Stimulated activated CD8-positive, alpha-beta memory T cell treated with anti-CD3 and anti-CD28 coated beads, Interleukin-15, amount 100 ng/mL, for 4 hours (primary cell): ENCODE data around the gene VPREB3.

Source experiments
- DNase-seq, 2 donors: peaks; one replicate each; pipeline ENCODE4 v3.0.0-alpha.2; 2020; ENCODE audit warnings: low read depth in 2 of 2

Gene VPREB3

DNA sequence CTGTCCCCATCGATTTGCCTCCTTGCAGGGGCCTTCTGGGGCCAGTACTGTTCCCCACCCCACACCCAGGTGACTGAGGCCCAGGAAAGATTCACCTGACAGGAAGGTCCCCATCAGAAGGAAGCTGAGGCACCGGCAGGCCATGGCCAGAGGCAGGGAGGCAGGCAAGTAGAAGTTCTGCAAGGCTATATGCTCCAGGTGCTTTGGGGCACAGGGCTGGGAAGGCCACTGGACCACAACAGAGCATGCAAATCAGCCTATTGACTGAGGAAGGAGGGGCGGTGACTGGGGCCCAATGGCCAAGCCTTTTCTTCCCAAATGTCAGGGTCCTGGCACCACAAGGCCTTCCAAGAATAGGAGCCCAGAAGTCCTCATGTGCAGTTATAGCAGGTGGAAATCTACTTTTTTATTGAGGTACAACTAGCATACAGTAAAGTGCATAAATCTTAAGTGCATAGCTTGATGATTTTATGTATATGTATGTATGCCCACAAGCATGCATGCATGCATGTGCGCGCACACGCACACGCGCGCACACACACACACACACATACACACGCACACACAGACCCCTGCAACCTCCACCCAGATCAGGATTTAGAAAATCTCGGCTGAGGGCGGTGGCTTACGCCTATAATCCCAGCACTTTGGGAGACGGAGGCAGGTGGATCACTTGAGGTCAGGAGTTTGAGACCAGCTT lies at the start of gene VPREB3:
Gene VPREB3, minus strand, starts transcription at position 206 of the 700 bp plus-strand sequence. Its CDS starts 62 bp downstream, at position 144.
- no peak for DNase-seq

GRCh38 chr22:23803001-23803819 lies 49.0 kb upstream of the VPREB3 start:
- DNase-seq = no peak

DNA sequence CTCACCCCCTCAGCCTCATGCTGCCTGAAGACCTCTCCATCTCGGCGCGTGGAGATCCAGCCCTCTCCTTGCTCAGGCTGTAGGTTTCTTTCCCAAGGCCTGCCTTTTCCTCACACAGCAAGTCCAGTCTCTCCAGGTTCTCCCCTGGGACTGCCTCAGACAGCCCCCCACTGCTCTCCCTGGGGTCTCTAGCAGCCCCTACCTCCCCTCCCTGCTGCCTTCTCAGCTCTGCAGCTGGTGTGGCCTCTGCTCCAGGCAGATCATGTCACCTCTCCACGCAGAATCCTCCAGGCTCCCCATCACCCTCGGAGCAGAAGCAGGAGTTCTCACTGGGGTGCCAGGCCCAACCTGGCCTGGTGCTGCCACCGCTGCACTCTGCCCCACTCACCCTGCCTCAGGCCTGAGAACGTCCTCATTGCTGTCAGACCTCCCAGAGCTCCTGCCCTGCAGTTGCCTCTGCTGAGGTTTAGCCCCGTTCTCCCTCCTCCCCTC lies 47.7 kb upstream of the VPREB3 start:
- DNase-seq = no peak

DNA sequence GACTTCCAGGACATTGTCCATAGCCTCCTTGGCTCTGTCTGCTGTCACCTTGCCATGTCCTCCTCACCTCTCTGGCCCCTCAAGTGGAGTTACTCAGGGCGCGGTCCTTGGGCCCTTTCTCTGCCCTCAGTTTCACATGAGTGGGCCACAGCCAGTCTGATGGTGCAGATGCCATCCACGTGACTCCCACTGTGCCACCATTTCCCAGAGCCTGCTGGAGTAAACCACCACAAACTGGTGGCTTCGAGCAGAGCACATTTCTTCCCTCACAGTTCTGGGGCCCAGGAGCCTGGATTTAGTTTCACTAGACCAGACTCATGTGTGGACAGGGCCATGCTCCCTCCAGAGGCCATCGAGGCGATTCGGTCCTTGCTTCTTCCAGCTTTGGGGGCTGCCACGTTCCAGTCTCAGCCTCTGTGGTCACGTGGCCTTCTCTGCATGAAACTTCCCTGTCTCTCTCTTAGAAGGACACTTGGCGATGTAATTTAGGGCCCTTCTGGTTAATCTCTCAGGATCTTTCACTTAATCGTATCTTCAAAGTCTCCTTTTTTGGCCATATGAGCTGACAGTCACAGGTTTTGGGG lies 47.1 kb upstream of the VPREB3 start:
- DNase-seq = no peak

GRCh38 chr22:23800297-23801237 lies 46.3 kb upstream of the VPREB3 start:
- no peak for DNase-seq

DNA sequence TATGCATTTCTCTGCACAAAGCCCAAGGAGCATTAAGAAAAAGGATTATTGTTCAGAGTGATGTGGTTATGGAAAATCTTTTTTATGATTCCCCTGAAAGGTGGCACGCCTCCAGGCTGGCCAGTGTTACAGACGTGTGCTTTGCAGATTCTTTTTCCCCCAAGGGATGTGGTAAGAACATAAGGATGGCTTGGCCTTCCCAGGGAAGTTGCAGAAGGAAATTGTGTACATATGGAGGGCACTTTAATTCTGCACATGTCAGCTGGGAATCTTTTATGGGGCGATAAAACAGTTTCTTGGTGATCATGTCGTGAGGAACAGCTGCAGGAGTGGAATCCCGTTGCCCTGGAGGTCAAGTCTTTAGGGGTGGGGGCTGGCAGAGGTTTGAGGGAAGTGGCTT lies 42.2 kb upstream of the VPREB3 start:
- no peak for DNase-seq

DNA sequence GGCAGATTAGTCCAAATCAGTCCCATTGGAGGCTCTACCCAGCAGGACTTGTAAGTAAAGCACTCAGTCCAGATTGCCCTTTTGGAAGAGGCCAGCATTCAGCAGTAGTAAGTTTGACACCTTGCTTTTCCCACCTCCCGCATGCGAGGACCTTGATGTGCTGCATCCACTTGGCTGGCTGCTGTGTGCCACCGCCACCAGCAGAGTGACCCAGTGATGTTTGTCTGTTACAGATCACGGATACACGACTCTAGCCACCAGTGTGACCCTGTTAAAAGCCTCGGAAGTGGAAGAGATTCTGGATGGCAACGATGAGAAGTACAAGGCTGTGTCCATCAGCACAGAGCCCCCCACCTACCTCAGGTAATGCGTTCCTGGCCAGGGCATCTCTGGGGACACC lies 39.1 kb upstream of the VPREB3 start:
- no peak for DNase-seq

- no peak for DNase-seq
Measured at GRCh38 chr22:23791738-23792645, 37.8 kb upstream of the VPREB3 start.

DNA sequence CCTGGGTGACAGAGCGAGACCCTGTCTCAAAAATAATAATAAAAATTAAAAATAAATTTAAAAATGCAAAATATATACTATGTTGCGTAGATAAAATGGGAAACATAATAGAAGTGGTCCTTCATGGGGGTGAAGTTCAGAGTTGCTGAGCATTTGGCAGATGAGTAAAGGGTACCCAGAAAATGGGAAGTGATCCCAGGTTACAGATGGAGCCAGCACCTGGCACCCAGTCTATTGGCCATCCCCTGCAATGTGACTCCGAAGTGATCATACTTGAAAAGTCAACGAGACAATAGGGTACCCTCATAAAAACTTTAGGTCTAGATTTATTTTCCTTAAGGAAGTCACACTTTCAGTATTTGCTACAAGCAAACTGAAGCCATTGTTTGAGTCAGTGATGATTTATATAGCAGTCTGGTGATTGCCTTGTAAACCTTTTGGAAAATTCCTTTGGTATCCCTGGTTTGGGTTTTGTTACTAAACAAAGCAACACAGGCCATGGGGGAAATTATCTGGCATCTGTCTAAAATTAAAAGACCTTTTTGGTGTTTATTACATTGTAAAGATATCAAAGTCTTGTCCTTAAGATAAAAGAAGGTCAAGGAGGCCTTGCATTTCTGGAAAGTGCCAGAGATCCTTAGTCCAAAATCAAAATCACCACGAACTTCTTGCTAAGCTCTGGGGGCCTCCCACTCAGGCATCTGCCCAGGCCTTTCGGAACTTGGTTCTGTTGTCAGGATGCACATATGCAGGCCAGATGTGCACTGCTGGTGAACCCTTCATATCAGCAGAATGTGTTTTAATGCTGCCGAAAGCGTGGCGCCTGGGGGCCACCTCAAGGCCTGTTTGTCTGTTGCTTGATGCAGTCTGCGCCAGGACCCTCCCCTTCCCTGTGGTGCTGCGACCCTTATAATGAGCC lies 36.9 kb upstream of the VPREB3 start:
- DNase-seq = no peak

- no peak for DNase-seq
Measured at GRCh38 chr22:23789638-23790037, 35.4 kb upstream of the VPREB3 start.

DNA sequence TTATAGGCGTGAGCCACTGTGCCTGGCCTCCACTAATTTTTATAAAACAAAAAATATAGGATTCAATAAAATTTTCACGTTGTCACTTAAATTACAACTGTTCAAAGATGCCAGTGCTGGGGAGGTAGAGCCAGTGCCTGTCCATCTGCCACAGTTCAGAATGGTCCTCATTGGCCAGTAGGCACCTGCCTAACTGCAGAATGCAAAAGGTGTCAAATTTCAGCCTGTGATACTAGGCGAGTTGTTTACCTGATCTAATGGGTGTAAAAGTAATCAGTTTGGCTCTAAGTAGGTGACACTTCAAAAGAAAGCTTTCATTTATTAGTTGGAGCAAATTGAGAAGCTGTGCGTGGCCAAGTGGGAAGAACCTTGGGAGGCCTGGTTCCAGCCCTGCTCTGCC lies 34.9 kb upstream of the VPREB3 start:
- no peak for DNase-seq

DNA sequence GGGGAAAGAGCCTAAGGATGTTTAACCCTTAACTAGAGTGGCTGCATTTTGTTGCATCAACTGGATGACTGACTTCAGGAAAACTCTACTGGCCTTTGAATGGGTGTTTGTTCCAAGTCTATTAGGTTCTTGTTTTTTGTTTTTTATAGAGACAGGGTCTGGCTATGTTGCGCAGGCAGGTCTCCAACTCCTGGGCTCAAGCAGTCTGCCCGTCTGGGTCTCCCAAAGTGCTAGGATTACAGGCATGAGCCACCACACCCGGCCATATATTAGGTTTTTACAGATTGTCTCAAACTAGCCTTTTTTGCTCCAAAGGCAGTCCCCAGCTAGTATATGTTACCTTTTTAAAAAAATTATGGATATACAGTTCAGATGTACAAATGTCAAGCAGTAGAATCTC lies 33.7 kb upstream of the VPREB3 start:
- no peak for DNase-seq

DNA sequence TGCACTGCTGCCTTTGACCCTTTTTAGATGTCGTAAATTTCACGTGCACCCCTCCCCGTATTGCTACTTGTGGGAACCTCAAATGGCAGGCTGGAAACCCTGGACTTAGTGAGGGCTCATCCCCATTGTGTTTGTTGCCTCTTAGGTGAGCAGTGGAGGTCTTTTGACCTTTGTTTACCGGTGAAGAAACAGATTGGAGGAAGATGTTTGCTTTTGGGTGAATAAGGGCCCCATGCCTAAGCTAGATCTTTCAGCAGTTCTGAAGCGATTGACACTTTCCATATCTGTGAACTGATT lies 33.3 kb upstream of the VPREB3 start:
- DNase-seq = no peak

DNA sequence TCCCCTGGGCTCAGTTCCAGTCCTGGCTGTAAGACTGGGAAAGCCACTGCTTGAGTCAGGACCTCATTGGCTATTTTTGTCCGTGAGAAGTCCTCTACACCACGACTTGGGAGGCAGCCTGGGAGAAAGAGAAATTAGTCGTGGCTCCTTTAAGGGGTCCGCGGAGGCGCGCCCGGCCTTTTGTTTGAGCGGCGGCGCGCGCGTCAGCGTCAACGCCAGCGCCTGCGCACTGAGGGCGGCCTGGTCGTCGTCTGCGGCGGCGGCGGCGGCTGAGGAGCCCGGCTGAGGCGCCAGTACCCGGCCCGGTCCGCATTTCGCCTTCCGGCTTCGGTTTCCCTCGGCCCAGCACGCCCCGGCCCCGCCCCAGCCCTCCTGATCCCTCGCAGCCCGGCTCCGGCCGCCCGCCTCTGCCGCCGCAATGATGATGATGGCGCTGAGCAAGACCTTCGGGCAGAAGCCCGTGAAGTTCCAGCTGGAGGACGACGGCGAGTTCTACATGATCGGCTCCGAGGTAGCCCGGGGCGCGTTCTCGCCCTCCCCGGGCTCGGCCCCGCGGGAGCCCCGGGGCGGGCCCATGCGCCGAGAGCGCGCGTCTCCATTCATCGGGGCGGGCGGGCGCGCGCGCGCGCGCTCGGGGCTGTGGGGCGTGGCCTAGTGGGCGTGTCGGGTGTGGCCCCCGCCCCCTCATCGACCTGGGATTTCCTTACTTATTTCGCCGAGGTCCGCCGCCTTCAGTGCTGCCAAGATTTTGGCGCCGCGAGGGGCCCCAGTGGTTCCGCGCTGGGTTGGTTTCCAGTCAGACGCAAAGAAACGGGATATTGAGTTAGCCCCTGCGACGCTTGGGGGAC lies 32.8 kb upstream of the VPREB3 start, which contains the start of gene SMARCB1:
Gene SMARCB1, plus strand, starts transcription at position 215 of the 848 bp plus-strand sequence. Its CDS starts 204 bp downstream, at position 419.
- peak; percentile 75 to 76 for DNase-seq

- DNase-seq = no peak
Measured at GRCh38 chr22:23786261-23786710, 32.1 kb upstream of the VPREB3 start.

DNA sequence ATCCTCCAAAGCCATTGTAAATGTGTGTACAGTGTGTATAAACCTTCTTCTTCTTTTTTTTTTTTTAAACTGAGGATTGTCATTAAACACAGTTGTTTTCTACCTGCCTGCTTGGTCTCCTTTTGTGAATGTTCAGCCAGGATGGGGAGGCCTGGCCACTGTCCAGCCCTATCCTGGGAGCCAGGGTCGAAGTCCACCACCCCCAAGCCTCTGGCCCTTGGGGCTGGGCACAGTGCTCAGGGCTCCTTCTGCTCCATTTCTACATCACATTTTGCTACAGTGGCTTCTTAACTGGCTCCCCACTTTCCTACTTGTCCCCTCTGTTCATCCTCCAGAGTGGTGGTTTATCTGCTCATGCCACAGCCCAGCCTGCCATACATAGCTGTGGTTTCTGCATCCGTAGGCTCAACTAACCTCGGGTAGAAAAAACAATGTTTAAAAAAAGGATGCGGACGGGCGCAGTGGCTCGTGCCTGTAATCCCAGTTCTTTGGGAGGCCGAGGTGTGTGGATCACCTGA lies 30.0 kb upstream of the VPREB3 start:
- no peak for DNase-seq

- DNase-seq = no peak
Measured at GRCh38 chr22:23783265-23784150, 29.3 kb upstream of the VPREB3 start.
